Measurements from ENCODE around the gene EXOC5. TPM values are rescaled to one million over a fixed set of nuclear protein-coding genes. Genes with fewer than 3 reads are reported as not detected.

The EXOC5 gene, protein sequence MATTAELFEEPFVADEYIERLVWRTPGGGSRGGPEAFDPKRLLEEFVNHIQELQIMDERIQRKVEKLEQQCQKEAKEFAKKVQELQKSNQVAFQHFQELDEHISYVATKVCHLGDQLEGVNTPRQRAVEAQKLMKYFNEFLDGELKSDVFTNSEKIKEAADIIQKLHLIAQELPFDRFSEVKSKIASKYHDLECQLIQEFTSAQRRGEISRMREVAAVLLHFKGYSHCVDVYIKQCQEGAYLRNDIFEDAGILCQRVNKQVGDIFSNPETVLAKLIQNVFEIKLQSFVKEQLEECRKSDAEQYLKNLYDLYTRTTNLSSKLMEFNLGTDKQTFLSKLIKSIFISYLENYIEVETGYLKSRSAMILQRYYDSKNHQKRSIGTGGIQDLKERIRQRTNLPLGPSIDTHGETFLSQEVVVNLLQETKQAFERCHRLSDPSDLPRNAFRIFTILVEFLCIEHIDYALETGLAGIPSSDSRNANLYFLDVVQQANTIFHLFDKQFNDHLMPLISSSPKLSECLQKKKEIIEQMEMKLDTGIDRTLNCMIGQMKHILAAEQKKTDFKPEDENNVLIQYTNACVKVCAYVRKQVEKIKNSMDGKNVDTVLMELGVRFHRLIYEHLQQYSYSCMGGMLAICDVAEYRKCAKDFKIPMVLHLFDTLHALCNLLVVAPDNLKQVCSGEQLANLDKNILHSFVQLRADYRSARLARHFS
- 21.4 and 26.6 TPM in 2 replicates for total RNA-seq

DNA sequence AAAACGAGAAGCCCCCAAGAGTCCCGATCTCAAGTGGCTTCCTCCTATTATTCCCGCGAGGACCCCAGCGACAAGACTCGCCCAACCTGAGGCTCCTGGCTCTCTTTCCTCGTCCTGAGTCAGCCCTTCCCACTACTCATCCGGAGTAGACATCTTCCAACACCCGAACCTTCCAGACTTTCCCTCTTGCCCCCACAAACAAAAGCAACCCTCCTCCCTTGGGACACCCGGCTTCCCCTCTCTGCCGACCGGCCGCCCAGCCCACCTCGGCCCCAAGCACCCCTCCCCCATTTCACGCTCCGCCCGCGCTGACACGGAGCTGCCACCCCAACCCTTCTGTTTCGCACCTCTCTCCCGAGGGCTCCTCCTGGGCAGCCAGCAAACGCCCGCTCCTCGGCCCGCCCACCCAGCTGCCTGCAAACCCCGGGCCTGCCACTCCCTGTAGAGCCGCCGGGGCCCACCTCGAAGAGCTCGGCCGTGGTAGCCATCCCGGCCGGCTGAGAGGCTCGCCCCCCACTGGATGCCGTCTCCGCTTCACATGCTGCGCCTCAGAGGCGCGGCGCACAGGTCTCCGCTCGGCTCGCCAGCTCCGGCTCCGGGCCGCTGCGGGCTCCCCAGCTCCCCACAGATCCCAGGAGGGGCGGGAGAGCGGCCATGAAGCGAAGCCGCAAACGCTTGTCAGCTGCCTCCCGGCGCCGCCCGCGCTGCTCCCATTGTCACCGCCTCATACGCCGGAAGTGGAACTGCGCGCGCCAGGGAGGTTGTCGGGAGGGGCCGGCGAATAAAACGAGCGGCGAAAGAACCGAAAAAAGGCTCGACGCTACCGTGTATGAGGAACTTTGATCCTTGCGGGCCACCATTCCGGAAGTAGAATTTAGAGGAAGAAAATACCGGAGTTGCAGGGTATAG, at the start of gene EXOC5, which contains the start of gene AP5M1:
Gene EXOC5 (minus strand): TSS at position 745 of the 909 bp plus-strand sequence. CDS start 257 bp downstream, at position 488.
Gene AP5M1 (plus strand): TSS at position 811 of the 909 bp plus-strand sequence. CDS start 344 bp downstream, outside the sequence.

Other genes with a start within 250 kb of the EXOC5 start
- gene AP5M1, start 66 bp upstream of the EXOC5 start, total RNA-seq, result 12.1 and 18.4 TPM in 2 replicates
- gene NAA30, start 121.7 kb upstream of the EXOC5 start, total RNA-seq, result 10.6 TPM in 2 replicates
- not detected in 2 replicates for gene CCDC198, start 225.0 kb upstream of the EXOC5 start, total RNA-seq